Mesodermal cell (in vitro differentiated cells): ENCODE measurements around the gene XCL1.

Experiments used
- H3K27ac ChIP-seq: 2 replicates; pipeline ENCODE4 v1.7.0; 2013; ENCODE audit warnings: mild to moderate bottlenecking, low read depth, low read length, moderate library complexity; ENCODE audit not compliant: severe bottlenecking
- H3K36me3 ChIP-seq: 2 replicates; pipeline ENCODE4 v1.7.1; 2013; ENCODE audit warnings: mild to moderate bottlenecking, low read length, moderate library complexity; ENCODE audit not compliant: control insufficient read depth, insufficient read depth
- H3K4me1 ChIP-seq: one replicate; pipeline ENCODE4 v1.7.1; 2013; ENCODE audit warnings: mild to moderate bottlenecking, low read length; ENCODE audit not compliant: insufficient read depth, control insufficient read depth, poor library complexity, severe bottlenecking
- H3K4me3 ChIP-seq: 2 replicates; pipeline ENCODE4 v1.7.0; 2013; ENCODE audit warnings: low read length, control low read depth, mild to moderate bottlenecking; ENCODE audit not compliant: insufficient read depth, poor library complexity, severe bottlenecking; ENCODE audit errors: extremely low read depth
- H3K9me3 ChIP-seq: 2 replicates; pipeline ENCODE4 v1.7.1; 2013; ENCODE audit warnings: mild to moderate bottlenecking, low read length, moderate library complexity; ENCODE audit not compliant: control insufficient read depth
- WGBS, 2 experiments: methylation state at CpG; one replicate each; pipeline ENCODE4 v1.1.5; 2013; ENCODE audit warnings: missing lambda C conversion rate in 2 of 2; ENCODE audit not compliant: insufficient coverage in 2 of 2; 5-methylcytosine and 5-hydroxymethylcytosine counted together

XCL1 gene

GRCh38 chr1:168606096-168606495 is 29.7 kb downstream of the XCL1 start:
- Histone ChIP-seq H3K4me3 (no peak overlapping the region), H3K27ac (no peak overlapping the region), H3K4me1 (peaks cover 5% of the 10 kb centered on the region), H3K36me3 (no peaks in the 10 kb centered on the region), H3K9me3 (no peaks in the 10 kb centered on the region)

GRCh38 chr1:168607872-168608428 is 31.5 kb downstream of the XCL1 start:
- Histone ChIP-seq H3K27ac (no peak overlapping the region), H3K4me1 (peaks cover 5% of the 10 kb centered on the region), H3K36me3 (no peaks in the 10 kb centered on the region), H3K4me3 (no peak overlapping the region), H3K9me3 (no peaks in the 10 kb centered on the region)
- 80 to 86% methylated on average over 2 of the region's 3 CpGs for WGBS, 2 experiments

- H3K4me1 ChIP-seq, result peaks cover 5% of the 10 kb centered on the region
- H3K36me3 ChIP-seq, result no peaks in the 10 kb centered on the region
- no peak overlapping the region for H3K4me3 ChIP-seq
- H3K27ac ChIP-seq, result peak overlapping the region; percentile 17
- WGBS, 2 experiments, result 63 to 66% methylated on average over 14 to 17 of the region's 20 CpGs
- no peaks in the 10 kb centered on the region for H3K9me3 ChIP-seq
Measured at GRCh38 chr1:168608796-168609715, 32.7 kb downstream of the XCL1 start.

GRCh38 chr1:168609741-168610510 is 33.5 kb downstream of the XCL1 start:
- H3K4me1 ChIP-seq, result peaks cover 5% of the 10 kb centered on the region
- H3K27ac ChIP-seq, result peak overlapping the region; percentile 17
- WGBS, 2 experiments, result 78 to 92% methylated on average over 5 to 6 of the region's 10 CpGs
- no peaks in the 10 kb centered on the region for H3K9me3 ChIP-seq
- no peak overlapping the region for H3K4me3 ChIP-seq
- H3K36me3 ChIP-seq, result no peaks in the 10 kb centered on the region

- 83% methylated on average over 1 of the region's 1 CpG; no CpG with 5 or more reads in 1 of the 2 experiments for WGBS, 2 experiments
- Histone ChIP-seq H3K36me3 (no peaks in the 10 kb centered on the region), H3K4me3 (no peak overlapping the region), H3K9me3 (no peaks in the 10 kb centered on the region), H3K4me1 (peaks cover 5% of the 10 kb centered on the region), H3K27ac (peak overlapping the region; percentile 62)
Measured at GRCh38 chr1:168613038-168613451, 36.6 kb downstream of the XCL1 start.

- H3K9me3 ChIP-seq, result no peaks in the 10 kb centered on the region
- peaks cover 5% of the 10 kb centered on the region for H3K4me1 ChIP-seq
- WGBS, 2 experiments, result 68 to 74% methylated on average over 7 of the region's 8 CpGs
- H3K27ac ChIP-seq, result peak overlapping the region; percentile 65
- no peaks in the 10 kb centered on the region for H3K36me3 ChIP-seq
- H3K4me3 ChIP-seq, result no peak overlapping the region
Measured at GRCh38 chr1:168613691-168614231, 37.4 kb downstream of the XCL1 start.

GRCh38 chr1:168614235-168614634 is 37.8 kb downstream of the XCL1 start:
- Histone ChIP-seq H3K9me3 (no peaks in the 10 kb centered on the region), H3K27ac (peak overlapping the region; percentile 65), H3K4me3 (no peak overlapping the region), H3K4me1 (peaks cover 8% of the 10 kb centered on the region), H3K36me3 (no peaks in the 10 kb centered on the region)
- WGBS, 2 experiments, result 79 to 84% methylated on average over 3 to 6 of the region's 8 CpGs

- H3K27ac ChIP-seq, result no peak overlapping the region
- no peaks in the 10 kb centered on the region for H3K36me3 ChIP-seq
- H3K4me3 ChIP-seq, result no peak overlapping the region
- peaks cover 6% of the 10 kb centered on the region for H3K4me1 ChIP-seq
- no peaks in the 10 kb centered on the region for H3K9me3 ChIP-seq
- WGBS, 2 experiments, result 71 to 100% methylated on average over 1 of the region's 2 CpGs
Measured at GRCh38 chr1:168615965-168616364, 39.6 kb downstream of the XCL1 start.

- Histone ChIP-seq H3K4me1 (peaks cover 16% of the 10 kb centered on the region), H3K4me3 (no peak overlapping the region), H3K27ac (no peak overlapping the region), H3K9me3 (no peaks in the 10 kb centered on the region), H3K36me3 (no peaks in the 10 kb centered on the region)
- WGBS, 2 experiments, result 77 to 97% methylated on average over 3 of the region's 5 CpGs
Measured at GRCh38 chr1:168617974-168618750, 41.8 kb downstream of the XCL1 start.

GRCh38 chr1:168618886-168619285 is 42.5 kb downstream of the XCL1 start:
- H3K4me1 ChIP-seq, result peaks cover 20% of the 10 kb centered on the region
- no peaks in the 10 kb centered on the region for H3K9me3 ChIP-seq
- no peak overlapping the region for H3K4me3 ChIP-seq
- no peaks in the 10 kb centered on the region for H3K36me3 ChIP-seq
- no peak overlapping the region for H3K27ac ChIP-seq
- WGBS, 2 experiments, result 77 to 96% methylated on average over 1 to 2 of the region's 2 CpGs
